ENCODE results near the gene HSDL1. TPM values are rescaled to one million over a fixed set of nuclear protein-coding genes. Genes with fewer than 3 reads are reported as not detected.

Gene HSDL1
- total RNA-seq, 1 experiment from 2014 or later = 19.3 TPM

- DNase-seq (ENCODE audit: low read depth) = no peak
Observed at GRCh38 chr16:84176192-84177053, 31.4 kb upstream of the HSDL1 start.

- peak; percentile 54 for DNase-seq (ENCODE audit: low read depth)
Observed at GRCh38 chr16:84175350-84176081, 30.5 kb upstream of the HSDL1 start.

GRCh38 chr16:84174396-84174795 is 29.4 kb upstream of the HSDL1 start:
- DNase-seq (ENCODE audit: low read depth) = no peak

GRCh38 chr16:84169765-84170310 is 24.9 kb upstream of the HSDL1 start:
- no peak for DNase-seq (ENCODE audit: low read depth)

GRCh38 chr16:84166796-84167695 is 22.1 kb upstream of the HSDL1 start:
- no peak for DNase-seq (ENCODE audit: low read depth)

GRCh38 chr16:84165746-84166145 is 20.8 kb upstream of the HSDL1 start:
- no peak for DNase-seq (ENCODE audit: low read depth)

GRCh38 chr16:84161801-84162200 is 16.8 kb upstream of the HSDL1 start:
- no peak for DNase-seq (ENCODE audit: low read depth)

- no peak for DNase-seq (ENCODE audit: low read depth)
Observed at GRCh38 chr16:84161037-84161436, 16.1 kb upstream of the HSDL1 start.

GRCh38 chr16:84159800-84160199 is 14.8 kb upstream of the HSDL1 start:
- no peak for DNase-seq (ENCODE audit: low read depth)

- no peak for DNase-seq (ENCODE audit: low read depth)
Observed at GRCh38 chr16:84159007-84159406, 14.0 kb upstream of the HSDL1 start.

GRCh38 chr16:84156342-84156784 is 11.4 kb upstream of the HSDL1 start:
- peak; percentile 61 for DNase-seq (ENCODE audit: low read depth)

GRCh38 chr16:84155771-84156170 is 10.8 kb upstream of the HSDL1 start:
- no peak for DNase-seq (ENCODE audit: low read depth)

- no peak for DNase-seq (ENCODE audit: low read depth)
Observed at GRCh38 chr16:84155226-84155625, 10.2 kb upstream of the HSDL1 start.

GRCh38 chr16:84153660-84154214 is 8.8 kb upstream of the HSDL1 start:
- no peak for DNase-seq (ENCODE audit: low read depth)

GRCh38 chr16:84150926-84151325 is 5.9 kb upstream of the HSDL1 start:
- DNase-seq (ENCODE audit: low read depth) = no peak

GRCh38 chr16:84144209-84144858 is 643 bp downstream of the HSDL1 start:
- peak; percentile 10 for DNase-seq (ENCODE audit: low read depth)

GRCh38 chr16:84143784-84144199 is 1.2 kb downstream of the HSDL1 start:
- DNase-seq (ENCODE audit: low read depth) = no peak

- DNase-seq (ENCODE audit: low read depth) = no peak
Observed at GRCh38 chr16:84143081-84143480, 1.9 kb downstream of the HSDL1 start.

- DNase-seq (ENCODE audit: low read depth) = no peak
Observed at GRCh38 chr16:84141143-84141670, 3.8 kb downstream of the HSDL1 start.

- no peak for DNase-seq (ENCODE audit: low read depth)
Observed at GRCh38 chr16:84139628-84140258, 5.2 kb downstream of the HSDL1 start.

Data from HT1080 (cell line).